IMR-90 (cell line): ENCODE data around the gene FAM83C. TPM values are rescaled to one million over a fixed set of nuclear protein-coding genes. Genes with fewer than 3 reads are reported as not detected.

Experiments used
- ATAC-seq: fragments of 200-7000 bp; cut with Tn5 transposase; 2 replicates; pipeline ENCODE4 v1.9.1; 2020; ENCODE audit warnings: low read depth, mild to moderate bottlenecking, moderate library complexity
- BruUV-seq: library from RNA; stranded (reverse); fragments of 400-500 nt; replicated peaks from 2 replicates; lab custom pipeline; 2021; lab: Mats Ljungman, UMichigan
- CTCF ChIA-PET: fragments of 300-600 bp; formaldehyde crosslinking; extraction: SDS; loops from one replicate; lab custom pipeline; 2021; ENCODE audit warnings: antibody characterized with exemption; lab: Yijun Ruan, JAX
- POLR2A ChIA-PET: fragments of 300-600 bp; sonication (Branson Sonifier 250); formaldehyde crosslinking; loops from one replicate; lab custom pipeline; 2022; ENCODE audit warnings: antibody characterized with exemption; ENCODE audit not compliant: unreplicated experiment; lab: Charles Lee
- DNase-seq: peaks from one replicate; pipeline ENCODE4 v3.0.0; 2013
- H2AFZ ChIP-seq: replicated peaks from 2 replicates; pipeline ENCODE3; 2013; ENCODE audit warnings: low read length, mild to moderate bottlenecking; ENCODE audit not compliant: poor library complexity
- H2AK5ac ChIP-seq: 2 replicates; pipeline ENCODE4 v1.6.1; 2013; ENCODE audit warnings: low read depth, low read length, inconsistent platforms
- H2AK9ac ChIP-seq: replicated peaks from 2 replicates; pipeline ENCODE3; 2013; ENCODE audit warnings: mild to moderate bottlenecking, low read depth, low read length, moderate library complexity; ENCODE audit not compliant: poor library complexity
- H2BK120ac ChIP-seq: 2 replicates; pipeline ENCODE4 v1.6.1; 2013; ENCODE audit warnings: low read depth, low read length, inconsistent platforms
- H2BK15ac ChIP-seq: 3 replicates; pipeline ENCODE4 v1.6.1; 2013; ENCODE audit warnings: low read depth, low read length, inconsistent platforms
- H2BK20ac ChIP-seq: 2 replicates; pipeline ENCODE4 v1.6.1; 2013; ENCODE audit warnings: low read depth, mild to moderate bottlenecking, inconsistent platforms, low read length, moderate library complexity
- H2BK5ac ChIP-seq: 2 replicates; pipeline ENCODE4 v1.6.1; 2013; ENCODE audit warnings: mild to moderate bottlenecking, low read depth, low read length, inconsistent platforms; ENCODE audit not compliant: poor library complexity, severe bottlenecking
- H3K14ac ChIP-seq: replicated peaks from 2 replicates; pipeline ENCODE4 v1.6.1; 2013; ENCODE audit warnings: low read depth, low read length, inconsistent platforms
- H3K18ac ChIP-seq: 2 replicates; pipeline ENCODE4 v1.6.1; 2013; ENCODE audit warnings: low read depth, low read length, control low read depth
- H3K23ac ChIP-seq: 2 replicates; pipeline ENCODE4 v1.6.1; 2013; ENCODE audit warnings: low read depth, low read length, inconsistent platforms
- H3K27ac ChIP-seq: 2 replicates; pipeline ENCODE4 v1.5.1; 2013; ENCODE audit warnings: mild to moderate bottlenecking, control low read depth, low read length; ENCODE audit not compliant: insufficient read depth
- H3K27me3 ChIP-seq: 2 replicates; pipeline ENCODE4 v1.6.1; 2013; ENCODE audit warnings: low read length; ENCODE audit not compliant: control insufficient read depth, insufficient read depth
- H3K36me3 ChIP-seq: 2 replicates; pipeline ENCODE4 v1.6.1; 2013; ENCODE audit warnings: low read length, mixed read lengths; ENCODE audit not compliant: control insufficient read depth, insufficient read depth
- H3K4ac ChIP-seq: 2 replicates; pipeline ENCODE4 v1.6.1; 2013; ENCODE audit warnings: low read depth, low read length, inconsistent platforms
- H3K4me1 ChIP-seq: 2 replicates; pipeline ENCODE4 v1.6.1; 2013; ENCODE audit warnings: low read length, mixed read lengths; ENCODE audit not compliant: control insufficient read depth, insufficient read depth
- H3K4me2 ChIP-seq: 2 replicates; pipeline ENCODE4 v1.6.1; 2013; ENCODE audit warnings: low read depth, mild to moderate bottlenecking, control low read depth, low read length, moderate library complexity
- H3K4me3 ChIP-seq: 2 replicates; pipeline ENCODE4 v1.5.1; 2013; ENCODE audit warnings: low read depth, mild to moderate bottlenecking, control low read depth, low read length, moderate library complexity; ENCODE audit not compliant: insufficient read depth
- H3K56ac ChIP-seq: 2 replicates; pipeline ENCODE4 v1.6.1; 2013; ENCODE audit warnings: low read length, inconsistent platforms; ENCODE audit not compliant: insufficient read depth; ENCODE audit errors: extremely low read depth
- H3K79me1 ChIP-seq, 2 experiments: 2 replicates each; pipeline ENCODE4 v1.6.1; 2013; ENCODE audit warnings: low read length in 2 of 2, inconsistent platforms in 1 of 2, low read depth in 1 of 2
- H3K9ac ChIP-seq: 2 replicates; pipeline ENCODE4 v1.6.1; 2013; ENCODE audit warnings: low read depth, low read length, control low read depth
- H3K9me1 ChIP-seq: 2 replicates; pipeline ENCODE4 v1.6.1; 2013; ENCODE audit warnings: low read length, inconsistent platforms; ENCODE audit not compliant: insufficient read depth
- H3K9me3 ChIP-seq: 2 replicates; pipeline ENCODE4 v1.6.1; 2013; ENCODE audit warnings: low read length; ENCODE audit not compliant: control insufficient read depth, insufficient read depth
- H4K20me1 ChIP-seq: 2 replicates; pipeline ENCODE4 v1.6.1; 2013; ENCODE audit warnings: low read length, inconsistent platforms; ENCODE audit not compliant: insufficient read depth
- H4K5ac ChIP-seq: 2 replicates; pipeline ENCODE4 v1.6.1; 2013; ENCODE audit warnings: mild to moderate bottlenecking, low read depth, low read length, control low read depth
- H4K8ac ChIP-seq, 2 experiments: 2 replicates each; pipeline ENCODE4 v1.6.1; 2013; ENCODE audit warnings: low read depth in 2 of 2, low read length in 2 of 2, control low read depth in 1 of 2, inconsistent platforms in 1 of 2
- H4K91ac ChIP-seq: 2 replicates; pipeline ENCODE4 v1.6.1; 2013; ENCODE audit warnings: low read depth, low read length, inconsistent platforms; ENCODE audit not compliant: insufficient read depth
- CTCF ChIP-seq: conservative IDR thresholded peaks from 2 replicates; pipeline ENCODE4 v1.5.1; 2012; ENCODE audit warnings: mild to moderate bottlenecking, low read depth, low read length, improper control_type of control experiment
- MAFK ChIP-seq: IDR thresholded peaks from 2 replicates; pipeline ENCODE4 v1.6.1; 2012; ENCODE audit warnings: low read depth, low read length, improper control_type of control experiment
- RAD21 ChIP-seq: IDR thresholded peaks from 2 replicates; pipeline ENCODE4 v1.6.1; 2012; ENCODE audit warnings: low read length, improper control_type of control experiment
- SMC3 ChIP-seq: fragments of 150-350 bp; IDR thresholded peaks from 2 replicates; pipeline ENCODE4 v1.6.1; 2016; ENCODE audit warnings: low read depth, mild to moderate bottlenecking, antibody characterized with exemption, low read length, moderate library complexity
- WGBS, 2 experiments: methylation state at CpG; one replicate each; pipeline versions ENCODE4 v1.1.5 to v1.1.7; 2013; ENCODE audit warnings: missing lambda C conversion rate in 2 of 2; ENCODE audit not compliant: insufficient read length in 1 of 2; ENCODE audit errors: extremely low coverage in 2 of 2; 5-methylcytosine and 5-hydroxymethylcytosine counted together
- dilution Hi-C: fragments of 300-500 bp; cut with HindIII; formaldehyde crosslinking; loops from one replicate; pipeline ENCODE4 v1.14.3; 2018; ENCODE audit warnings: low sequenced_read_pairs; ENCODE audit not compliant: unreplicated experiment
- in situ Hi-C: fragments of 300-500 bp; cut with MboI; formaldehyde crosslinking; loops from 3 replicates; pipeline ENCODE4 v1.14.3; 2019; ENCODE audit warnings: low sequenced_read_pairs, inconsistent platforms, mixed read lengths
- intact Hi-C: fragments of 100-400 bp; cut with micrococcal nuclease; formaldehyde crosslinking; loops from 2 replicates; pipeline ENCODE4 v1.10.0; 2022
- polyA plus RNA-seq, 3 experiments: library from polyadenylated mRNA; depleted of rRNA; stranded (reverse); fragments of >200 nt; gene quantifications; 2 replicates each; pipeline ENCODE4 v1.2.3, GENCODE V29; 2012; ENCODE audit warnings: low replicate concordance in 1 of 3
- total RNA-seq: library from RNA; depleted of rRNA; stranded (reverse); fragments of >200 nt; gene quantifications from 2 replicates; pipeline ENCODE4 v1.2.3, GENCODE V29; 2012

Gene FAM83C
- total and polyA plus RNA-seq, 2 of the 4 experiments (the other 2 are of a cell fraction), result 0.02 TPM; not detected in 1

- ChIA-PET POLR2A (no interaction called here), CTCF (interaction anchor here (0.6 to 1.6 kb wide), 2 partner anchors 124 kb away, joined by 3 to 6 read pairs; no protein-coding TSS in a partner anchor)
- 0 out of 2 replicates have a peak, but pooled peaks cover 5% of the 10 kb centered on the region for H4K20me1 ChIP-seq
- intact Hi-C loops, result loop anchor here (1.0 to 2.0 kb wide), 4 partner anchors 60 to 435 kb away; no protein-coding TSS in a partner anchor
- H3K23ac ChIP-seq, result no peak overlapping the region
- in situ Hi-C loops, result loop anchor here (5.0 to 25.0 kb wide), 2 partner anchors 122 to 407 kb away; partner anchors contain the start of genes EDEM2 and GGT7
- H3K9me3 ChIP-seq, result no peaks in the 10 kb centered on the region
- no peak overlapping the region for H3K4me3 ChIP-seq
- DNase-seq, result peak; percentile 62
- H2BK15ac ChIP-seq, result no peak overlapping the region
- H2AK9ac ChIP-seq, result peak overlapping the region; percentile 25
- H3K4me1 ChIP-seq, result no peaks in the 10 kb centered on the region
- peak; percentile 84 for ATAC-seq
- H3K9me1 ChIP-seq, result no peaks in the 10 kb centered on the region; the same call in 1 of the 2 replicates
- H3K14ac ChIP-seq, result no peak overlapping the region
- no peak overlapping the region for H4K8ac ChIP-seq
- H2AFZ ChIP-seq, result peak overlapping the region; percentile 0
- no peak overlapping the region for H3K56ac ChIP-seq
- TF ChIP-seq CTCF, result peak; percentile 79
- peak; percentile 86 for TF ChIP-seq SMC3
- peak; percentile 89 for TF ChIP-seq RAD21
- TF ChIP-seq MAFK, result no peak
- dilution Hi-C loops, result no loop called here
- H4K91ac ChIP-seq, result no peak overlapping the region
- no peak overlapping the region for H2BK20ac ChIP-seq
- no TSS peak for BruUV-seq
- no peak overlapping the region for H3K4ac ChIP-seq
- no peak overlapping the region for H2BK120ac ChIP-seq
- no peak overlapping the region for H4K5ac ChIP-seq
- H3K18ac ChIP-seq, result no peak overlapping the region
- no peak overlapping the region for H3K9ac ChIP-seq
- no peak overlapping the region for H3K4me2 ChIP-seq
- 47% methylated on average over 6 of the region's 14 CpGs; no CpG with 5 or more reads in 1 of the 2 experiments for WGBS, 2 experiments
- peaks cover 0 to 19% of the 10 kb centered on the region in 2 experiments; a peak in 2 of 4 replicates for H3K79me1 ChIP-seq
- H2BK5ac ChIP-seq, result no peak overlapping the region
- no peak overlapping the region; the same call in 1 of the 2 replicates for H2AK5ac ChIP-seq
- no peaks in the 10 kb centered on the region for H3K27me3 ChIP-seq
- H3K27ac ChIP-seq, result no peak overlapping the region
- H3K36me3 ChIP-seq, result peaks cover 31% of the 10 kb centered on the region
Observed at GRCh38 chr20:35269055-35269781, 23.0 kb downstream of the FAM83C start.
